GM10266 (cell line): ENCODE data around the gene FUT7.

Experiments
- DNase-seq: peaks from one replicate; pipeline ENCODE4 v3.0.0; 2012; ENCODE audit errors: extremely low spot score
- TF ChIP-seq, protein P1 (sequence below): IDR thresholded peaks from 2 replicates; pipeline ENCODE4 v1.5.1; 2012; ENCODE audit warnings: mild to moderate bottlenecking, low read depth; ENCODE audit not compliant: control insufficient read depth, insufficient read depth; ENCODE audit errors: missing control alignments

Gene FUT7

DNA sequence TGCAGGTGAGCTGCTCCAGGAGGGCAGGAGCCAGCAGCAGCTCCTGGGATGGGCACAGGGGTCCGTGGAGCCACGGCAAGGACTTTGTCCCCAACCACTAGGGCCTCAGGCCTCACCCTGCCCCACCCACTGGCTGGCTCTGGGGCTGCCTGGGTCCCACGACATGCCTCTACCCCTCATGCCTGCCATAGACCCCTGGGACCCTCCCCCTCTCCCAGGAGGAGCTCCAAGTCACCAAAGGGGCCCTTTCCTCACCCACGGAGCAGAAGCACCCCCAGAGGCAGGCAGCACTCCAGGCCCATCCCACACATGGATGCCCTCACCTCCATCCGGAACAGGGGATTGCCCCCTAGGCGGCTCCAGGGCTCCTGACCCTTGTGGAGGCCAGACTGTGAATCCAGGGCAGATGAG is 10.3 kb downstream of the FUT7 start:
- TF ChIP-seq, protein P1, sequence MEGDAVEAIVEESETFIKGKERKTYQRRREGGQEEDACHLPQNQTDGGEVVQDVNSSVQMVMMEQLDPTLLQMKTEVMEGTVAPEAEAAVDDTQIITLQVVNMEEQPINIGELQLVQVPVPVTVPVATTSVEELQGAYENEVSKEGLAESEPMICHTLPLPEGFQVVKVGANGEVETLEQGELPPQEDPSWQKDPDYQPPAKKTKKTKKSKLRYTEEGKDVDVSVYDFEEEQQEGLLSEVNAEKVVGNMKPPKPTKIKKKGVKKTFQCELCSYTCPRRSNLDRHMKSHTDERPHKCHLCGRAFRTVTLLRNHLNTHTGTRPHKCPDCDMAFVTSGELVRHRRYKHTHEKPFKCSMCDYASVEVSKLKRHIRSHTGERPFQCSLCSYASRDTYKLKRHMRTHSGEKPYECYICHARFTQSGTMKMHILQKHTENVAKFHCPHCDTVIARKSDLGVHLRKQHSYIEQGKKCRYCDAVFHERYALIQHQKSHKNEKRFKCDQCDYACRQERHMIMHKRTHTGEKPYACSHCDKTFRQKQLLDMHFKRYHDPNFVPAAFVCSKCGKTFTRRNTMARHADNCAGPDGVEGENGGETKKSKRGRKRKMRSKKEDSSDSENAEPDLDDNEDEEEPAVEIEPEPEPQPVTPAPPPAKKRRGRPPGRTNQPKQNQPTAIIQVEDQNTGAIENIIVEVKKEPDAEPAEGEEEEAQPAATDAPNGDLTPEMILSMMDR: no peak
- DNase-seq: no peak

DNA sequence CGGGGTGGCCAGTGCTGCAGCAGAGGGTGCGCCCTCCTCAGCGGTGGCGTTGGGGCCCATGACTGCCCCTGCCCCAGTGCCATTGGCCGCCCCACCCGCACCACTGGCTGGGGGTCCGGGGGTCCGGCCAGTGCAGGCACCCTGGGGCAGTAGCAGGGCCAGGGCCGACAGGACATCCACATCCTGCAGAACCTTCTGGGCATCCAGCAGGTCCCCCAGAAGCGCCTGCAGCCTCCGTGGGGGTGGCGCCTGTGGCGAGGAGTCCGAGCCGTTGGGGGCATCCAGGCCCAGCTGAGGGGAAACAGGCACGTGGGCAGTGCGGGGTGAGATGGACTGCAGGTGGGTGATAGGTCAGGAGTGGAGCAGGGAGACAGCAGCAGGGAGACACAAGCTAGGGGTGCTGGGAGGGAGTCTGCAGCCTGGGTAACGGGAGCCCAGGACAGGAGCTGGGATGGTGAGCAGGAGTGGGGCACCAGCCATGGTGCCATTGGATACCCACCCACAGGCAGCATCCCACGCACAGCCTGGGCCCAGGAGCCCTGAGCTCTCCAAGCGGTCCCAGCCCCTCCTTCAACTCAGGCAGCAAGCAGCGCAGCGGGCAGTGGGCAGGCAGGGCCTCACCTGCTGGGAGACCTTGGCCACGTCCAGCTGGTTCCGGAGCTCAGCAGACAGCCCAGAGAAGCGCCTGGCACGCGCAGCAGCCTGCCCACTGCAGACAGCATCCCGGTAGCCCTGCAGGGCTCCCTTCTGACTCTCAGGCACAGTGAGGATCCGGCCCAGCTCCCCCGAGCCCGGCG is 10.9 kb downstream of the FUT7 start:
- TF ChIP-seq, protein P1: no peak
- DNase-seq: no peak

DNA sequence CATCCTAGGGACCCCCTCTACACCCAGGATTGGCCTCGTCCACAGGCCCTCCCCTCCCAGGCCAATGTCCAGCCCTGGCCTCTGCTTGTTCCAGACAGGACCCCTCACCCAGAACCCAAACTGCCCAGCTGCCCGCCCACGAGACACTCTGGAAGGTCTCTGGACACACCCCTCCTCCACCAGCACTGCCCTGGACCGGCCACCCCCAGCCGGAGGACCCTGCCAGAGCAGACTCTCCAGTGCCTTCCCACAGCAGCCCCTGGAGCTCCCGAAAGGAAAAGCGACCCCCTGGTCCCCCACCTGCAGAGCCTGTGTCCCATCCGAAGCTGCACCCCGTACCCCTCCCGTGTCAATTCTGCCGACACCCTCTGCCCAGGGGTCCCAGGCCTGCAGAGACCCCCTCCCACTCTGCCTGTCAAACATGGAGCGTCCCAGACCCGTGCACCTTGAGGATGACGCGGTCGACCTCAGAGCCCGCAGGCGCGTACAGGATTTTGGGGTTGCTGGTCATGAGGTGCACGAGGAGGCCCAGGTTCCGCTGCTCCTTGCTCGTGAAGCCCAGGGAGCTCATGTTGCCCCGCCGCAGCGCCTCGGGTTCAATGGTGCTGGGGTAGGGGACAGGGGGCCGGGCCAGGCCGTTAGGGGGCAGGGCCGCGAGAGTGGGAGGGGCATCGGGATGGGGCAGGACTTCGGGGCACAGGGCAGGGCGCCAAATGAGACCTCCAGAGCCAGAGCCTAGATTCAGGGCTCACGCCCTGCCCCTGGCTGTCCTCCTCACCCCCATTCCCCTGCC is 11.8 kb downstream of the FUT7 start:
- DNase-seq: no peak
- TF ChIP-seq, protein P1: no peak

DNA sequence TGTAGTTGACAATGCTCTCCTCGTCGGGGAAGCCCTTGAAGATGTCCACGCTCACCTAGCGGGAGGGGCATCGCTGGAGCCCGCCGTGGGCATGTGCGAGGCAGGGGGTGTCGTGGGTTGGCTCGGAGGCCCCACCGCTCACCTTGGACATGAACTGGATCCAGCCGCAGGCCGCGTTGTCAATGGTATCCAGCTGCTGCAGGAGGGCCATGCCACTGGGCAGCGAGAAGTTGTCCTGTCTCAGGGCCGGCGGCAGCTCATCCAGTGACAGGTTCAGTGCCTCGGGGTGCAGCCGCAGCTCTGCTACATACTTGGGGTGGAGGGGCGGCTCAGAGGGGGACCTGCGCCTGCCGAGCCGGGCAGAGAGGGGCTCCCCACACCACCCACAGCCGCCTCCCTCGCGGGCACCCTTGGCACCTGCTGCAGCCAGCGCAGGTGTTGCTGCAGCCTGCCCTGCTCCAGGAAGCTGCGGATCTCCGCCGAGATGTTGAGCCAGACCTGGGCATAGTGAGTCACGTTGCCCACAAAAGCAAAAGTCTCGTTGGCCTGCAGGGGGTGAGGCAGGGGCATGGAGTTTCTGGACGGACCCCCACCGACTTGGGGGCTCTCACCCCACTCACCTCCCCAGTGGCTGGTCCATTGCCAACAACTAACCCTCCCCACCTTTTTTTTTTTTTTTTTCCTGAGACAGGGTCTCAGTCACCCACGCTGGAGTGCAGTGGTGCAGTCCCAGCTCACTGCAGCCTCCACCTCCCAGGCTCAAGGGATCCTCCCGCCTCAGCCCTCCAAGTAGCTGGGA is 12.9 kb downstream of the FUT7 start:
- TF ChIP-seq, protein P1: no peak
- no peak for DNase-seq

DNA sequence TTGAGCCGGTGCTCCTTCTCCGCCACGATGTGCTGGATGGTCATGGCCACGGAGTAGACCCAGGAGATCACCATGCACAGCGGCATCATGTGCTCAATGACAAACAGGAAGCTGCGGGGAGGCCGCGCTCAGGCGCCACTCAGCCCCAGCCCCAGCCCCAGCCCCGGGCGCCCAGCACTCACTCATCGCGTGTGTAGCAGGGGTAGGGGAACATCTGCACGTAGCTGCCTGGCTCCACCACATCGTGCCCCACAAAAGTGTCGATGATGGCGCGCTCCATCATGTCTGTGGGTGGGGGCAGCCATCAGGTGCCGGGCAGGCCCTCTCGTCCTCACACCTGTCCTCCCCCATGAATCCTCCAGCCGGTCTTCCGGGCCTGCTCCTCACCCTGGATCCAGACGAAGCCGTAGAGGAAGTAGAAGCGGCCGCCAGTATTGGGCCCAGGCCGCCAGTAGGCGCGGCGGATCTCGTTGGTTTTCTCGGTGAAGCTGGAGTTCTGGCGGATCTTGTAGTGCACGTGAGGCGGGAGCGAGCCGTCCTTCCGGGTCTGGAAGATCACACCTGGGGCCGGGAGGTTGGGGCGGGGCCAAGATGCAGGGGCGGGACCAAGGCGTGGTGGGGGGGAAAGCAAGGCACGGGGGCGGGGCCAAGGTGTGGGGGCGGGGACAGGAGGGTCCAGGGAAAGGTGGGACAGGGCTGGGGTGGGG is 13.9 kb downstream of the FUT7 start:
- TF ChIP-seq, protein P1: no peak
- no peak for DNase-seq

DNA sequence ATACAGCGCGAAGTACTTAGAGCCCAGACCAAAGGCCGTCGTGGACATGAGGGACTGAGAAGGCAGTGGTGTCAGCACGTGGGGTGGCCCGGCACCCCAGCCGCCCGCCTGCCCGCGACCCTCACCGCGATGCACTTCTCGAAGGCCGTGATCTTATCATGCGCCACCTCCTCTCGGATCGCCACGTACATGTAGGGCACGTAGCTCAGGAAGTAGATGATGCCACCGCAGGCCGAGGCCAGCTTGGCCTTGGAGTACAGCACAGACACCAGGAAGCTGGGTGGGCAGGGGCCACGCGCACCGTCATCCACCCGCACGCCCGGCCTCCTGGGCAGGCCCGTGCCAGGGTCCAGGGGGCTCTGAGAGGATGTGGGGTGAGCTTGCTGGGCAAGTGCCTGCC is 14.8 kb downstream of the FUT7 start:
- DNase-seq: no peak
- TF ChIP-seq, protein P1: no peak
